HEK293 (cell line): ENCODE data around the gene MT1A.

Experiments used
- CTCF ChIA-PET: fragments of 350-600 bp; formaldehyde crosslinking; extraction: SDS; loops from one replicate; lab custom pipeline; 2021; ENCODE audit warnings: antibody characterized with exemption; lab: Yijun Ruan, JAX
- POLR2A ChIA-PET: fragments of 300-600 bp; formaldehyde crosslinking; extraction: SDS; loops from one replicate; lab custom pipeline; 2020; ENCODE audit warnings: antibody characterized with exemption, inconsistent platforms; lab: Yijun Ruan, JAX
- H3K27ac ChIP-seq: fragments of 200-500 bp; sonication (Bioruptor generic); 2 replicates; pipeline ENCODE4 v1.5.1; 2014; ENCODE audit warnings: low read depth, low read length, control low read depth, inconsistent platforms; ENCODE audit errors: extremely low read depth
- H3K36me3 ChIP-seq, 2 experiments: fragments of 200-500 bp in 1 of 2; sonication (Bioruptor generic) in 1 of 2; 1 replicate in 1 of 2; 2 replicates in 1 of 2; pipeline ENCODE4 v1.5.1; 2014 to 2017; ENCODE audit warnings: inconsistent platforms in 2 of 2, low read length in 2 of 2; ENCODE audit not compliant: control insufficient read depth in 2 of 2, insufficient read depth in 1 of 2
- H3K4me1 ChIP-seq: fragments of 200-500 bp; sonication (Bioruptor generic); 2 replicates; pipeline ENCODE4 v1.5.1; 2014; ENCODE audit warnings: mild to moderate bottlenecking, low read length, inconsistent platforms; ENCODE audit not compliant: control insufficient read depth, insufficient read depth
- H3K4me3 ChIP-seq: 2 replicates; pipeline ENCODE4 v1.5.1; 2011; ENCODE audit warnings: low read depth, mild to moderate bottlenecking, control low read depth, low read length, moderate library complexity
- H3K9me3 ChIP-seq: fragments of 200-500 bp; sonication (Bioruptor generic); 2 replicates; pipeline ENCODE4 v1.5.1; 2014; ENCODE audit warnings: low read depth, low read length, inconsistent platforms; ENCODE audit not compliant: control insufficient read depth, insufficient read depth
- GLIS2 ChIP-seq: fragments of 450-650 bp; formaldehyde crosslinking; IDR thresholded peaks from 2 replicates; pipeline ENCODE4 v1.5.1; 2016; ENCODE audit warnings: missing biosample characterization, missing genetic modification characterization
- HOXD13 ChIP-seq: sonication (generic); formaldehyde crosslinking; IDR thresholded peaks from 2 replicates; pipeline ENCODE4 v1.8.0; 2022; ENCODE audit warnings: missing genetic modification reagents, borderline replicate concordance
- SP7 ChIP-seq: fragments of 450-650 bp; formaldehyde crosslinking; IDR thresholded peaks from 2 replicates; pipeline ENCODE4 v1.5.1; 2016; ENCODE audit warnings: missing biosample characterization, missing genetic modification characterization
- ZBTB48 ChIP-seq: fragments of 450-650 bp; formaldehyde crosslinking; IDR thresholded peaks from 2 replicates; pipeline ENCODE4 v1.5.1; 2016; ENCODE audit warnings: missing biosample characterization, missing genetic modification characterization
- ZNF132 ChIP-seq: fragments of 450-650 bp; formaldehyde crosslinking; IDR thresholded peaks from 2 replicates; pipeline ENCODE4 v1.5.1; 2017; ENCODE audit warnings: missing biosample characterization, missing genetic modification characterization, borderline replicate concordance
- ZNF19 ChIP-seq: fragments of 450-650 bp; formaldehyde crosslinking; IDR thresholded peaks from 2 replicates; pipeline ENCODE4; 2016; ENCODE audit warnings: missing biosample characterization, missing genetic modification characterization, low read depth
- ZNF211 ChIP-seq: fragments of 450-650 bp; formaldehyde crosslinking; IDR thresholded peaks from 2 replicates; pipeline ENCODE4 v1.5.1; 2016; ENCODE audit warnings: low read depth, missing biosample characterization, missing genetic modification characterization
- ZNF248 ChIP-seq: fragments of 450-650 bp; formaldehyde crosslinking; IDR thresholded peaks from 2 replicates; pipeline ENCODE4 v1.5.1; 2017; ENCODE audit warnings: missing biosample characterization, missing genetic modification characterization
- ZNF354C ChIP-seq: fragments of 450-650 bp; formaldehyde crosslinking; IDR thresholded peaks from 2 replicates; pipeline ENCODE4 v1.5.1; 2016; ENCODE audit warnings: missing biosample characterization, missing genetic modification characterization, low read depth, borderline replicate concordance
- ZNF514 ChIP-seq: fragments of 450-650 bp; formaldehyde crosslinking; IDR thresholded peaks from 2 replicates; pipeline ENCODE4 v1.5.1; 2016; ENCODE audit warnings: missing biosample characterization, missing genetic modification characterization
- ZNF555 ChIP-seq: fragments of 450-650 bp; formaldehyde crosslinking; conservative IDR thresholded peaks from 2 replicates; pipeline ENCODE4 v1.5.1; 2017; ENCODE audit warnings: missing biosample characterization, mild to moderate bottlenecking, missing genetic modification characterization, inconsistent platforms
- ZNF600 ChIP-seq: fragments of 450-650 bp; formaldehyde crosslinking; IDR thresholded peaks from 2 replicates; pipeline ENCODE4 v1.5.1; 2016; ENCODE audit warnings: missing biosample characterization, missing genetic modification characterization
- ZNF626 ChIP-seq: fragments of 450-650 bp; sonication (Bioruptor Pico); formaldehyde crosslinking; IDR thresholded peaks from 2 replicates; pipeline ENCODE4 v1.5.1; 2018; ENCODE audit warnings: missing biosample characterization, missing genetic modification characterization, inconsistent platforms
- ZNF629 ChIP-seq: fragments of 450-650 bp; formaldehyde crosslinking; IDR thresholded peaks from 2 replicates; pipeline ENCODE4 v1.5.1; 2017; ENCODE audit warnings: missing biosample characterization, missing genetic modification characterization
- ZNF843 ChIP-seq: fragments of 450-650 bp; formaldehyde crosslinking; IDR thresholded peaks from 2 replicates; pipeline ENCODE4 v1.5.1; 2016; ENCODE audit warnings: missing biosample characterization, missing genetic modification characterization
- TF ChIP-seq, protein P1 (sequence below): fragments of 450-650 bp; formaldehyde crosslinking; IDR thresholded peaks from 2 replicates; pipeline ENCODE4 v1.5.1; 2016; ENCODE audit warnings: missing biosample characterization, missing genetic modification characterization, borderline replicate concordance
- TF ChIP-seq, protein P2 (sequence below): fragments of 450-650 bp; formaldehyde crosslinking; IDR thresholded peaks from 2 replicates; pipeline ENCODE4 v1.5.1; 2016; ENCODE audit warnings: missing biosample characterization, missing genetic modification characterization
- TF ChIP-seq, protein P3 (sequence below): fragments of 450-650 bp; formaldehyde crosslinking; IDR thresholded peaks from 2 replicates; pipeline ENCODE4 v1.5.1; 2016; ENCODE audit warnings: missing biosample characterization, missing genetic modification characterization

MT1A gene

DNA sequence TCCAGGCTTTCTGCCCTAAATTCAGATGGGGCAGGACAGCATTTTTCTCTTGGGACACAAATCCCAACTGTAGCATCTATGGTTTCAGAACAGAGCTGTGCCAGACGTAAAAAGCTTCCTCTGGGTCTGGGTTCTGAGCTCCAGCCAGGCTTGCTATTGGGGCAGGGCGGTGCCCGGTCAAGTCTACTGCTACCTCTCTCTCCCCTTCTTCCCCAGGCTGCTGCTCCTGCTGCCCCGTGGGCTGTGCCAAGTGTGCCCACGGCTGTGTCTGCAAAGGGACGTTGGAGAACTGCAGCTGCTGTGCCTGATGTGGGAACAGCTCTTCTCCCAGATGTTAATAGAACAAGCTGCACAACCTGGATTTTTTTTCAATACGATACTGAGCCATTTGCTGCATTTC is 4.9 kb upstream of the MT1A start:
- ChIA-PET CTCF (interaction anchor here (0.6 to 0.9 kb wide), 2 partner anchors 23 to 28 kb away, joined by 3 to 5 read pairs; no protein-coding TSS in a partner anchor), POLR2A (interaction anchor here (0.9 kb wide), 1 partner anchor 25 kb away, joined by 3 read pairs; the partner anchor contains the start of gene MT2A)
- Histone ChIP-seq H3K27ac (no peak overlapping the region), H3K4me1 (no peaks in the 10 kb centered on the region), H3K36me3 (no peaks in the 10 kb centered on the region), H3K9me3 (no peaks in the 10 kb centered on the region), H3K4me3 (no peak overlapping the region)
- no peak for TF ChIP-seq GLIS2 (tag by site-specific recombination)
- TF ChIP-seq ZNF248: no peak
- TF ChIP-seq ZNF629 (tag by site-specific recombination): no peak
- no peak for TF ChIP-seq ZNF626 (tag by site-specific recombination)
- TF ChIP-seq ZNF211 (tag by site-specific recombination): no peak
- TF ChIP-seq, protein P1, sequence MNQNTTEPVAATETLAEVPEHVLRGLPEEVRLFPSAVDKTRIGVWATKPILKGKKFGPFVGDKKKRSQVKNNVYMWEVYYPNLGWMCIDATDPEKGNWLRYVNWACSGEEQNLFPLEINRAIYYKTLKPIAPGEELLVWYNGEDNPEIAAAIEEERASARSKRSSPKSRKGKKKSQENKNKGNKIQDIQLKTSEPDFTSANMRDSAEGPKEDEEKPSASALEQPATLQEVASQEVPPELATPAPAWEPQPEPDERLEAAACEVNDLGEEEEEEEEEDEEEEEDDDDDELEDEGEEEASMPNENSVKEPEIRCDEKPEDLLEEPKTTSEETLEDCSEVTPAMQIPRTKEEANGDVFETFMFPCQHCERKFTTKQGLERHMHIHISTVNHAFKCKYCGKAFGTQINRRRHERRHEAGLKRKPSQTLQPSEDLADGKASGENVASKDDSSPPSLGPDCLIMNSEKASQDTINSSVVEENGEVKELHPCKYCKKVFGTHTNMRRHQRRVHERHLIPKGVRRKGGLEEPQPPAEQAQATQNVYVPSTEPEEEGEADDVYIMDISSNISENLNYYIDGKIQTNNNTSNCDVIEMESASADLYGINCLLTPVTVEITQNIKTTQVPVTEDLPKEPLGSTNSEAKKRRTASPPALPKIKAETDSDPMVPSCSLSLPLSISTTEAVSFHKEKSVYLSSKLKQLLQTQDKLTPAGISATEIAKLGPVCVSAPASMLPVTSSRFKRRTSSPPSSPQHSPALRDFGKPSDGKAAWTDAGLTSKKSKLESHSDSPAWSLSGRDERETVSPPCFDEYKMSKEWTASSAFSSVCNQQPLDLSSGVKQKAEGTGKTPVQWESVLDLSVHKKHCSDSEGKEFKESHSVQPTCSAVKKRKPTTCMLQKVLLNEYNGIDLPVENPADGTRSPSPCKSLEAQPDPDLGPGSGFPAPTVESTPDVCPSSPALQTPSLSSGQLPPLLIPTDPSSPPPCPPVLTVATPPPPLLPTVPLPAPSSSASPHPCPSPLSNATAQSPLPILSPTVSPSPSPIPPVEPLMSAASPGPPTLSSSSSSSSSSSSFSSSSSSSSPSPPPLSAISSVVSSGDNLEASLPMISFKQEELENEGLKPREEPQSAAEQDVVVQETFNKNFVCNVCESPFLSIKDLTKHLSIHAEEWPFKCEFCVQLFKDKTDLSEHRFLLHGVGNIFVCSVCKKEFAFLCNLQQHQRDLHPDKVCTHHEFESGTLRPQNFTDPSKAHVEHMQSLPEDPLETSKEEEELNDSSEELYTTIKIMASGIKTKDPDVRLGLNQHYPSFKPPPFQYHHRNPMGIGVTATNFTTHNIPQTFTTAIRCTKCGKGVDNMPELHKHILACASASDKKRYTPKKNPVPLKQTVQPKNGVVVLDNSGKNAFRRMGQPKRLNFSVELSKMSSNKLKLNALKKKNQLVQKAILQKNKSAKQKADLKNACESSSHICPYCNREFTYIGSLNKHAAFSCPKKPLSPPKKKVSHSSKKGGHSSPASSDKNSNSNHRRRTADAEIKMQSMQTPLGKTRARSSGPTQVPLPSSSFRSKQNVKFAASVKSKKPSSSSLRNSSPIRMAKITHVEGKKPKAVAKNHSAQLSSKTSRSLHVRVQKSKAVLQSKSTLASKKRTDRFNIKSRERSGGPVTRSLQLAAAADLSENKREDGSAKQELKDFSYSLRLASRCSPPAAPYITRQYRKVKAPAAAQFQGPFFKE: no peak
- TF ChIP-seq ZNF354C (tag by site-specific recombination): no peak
- no peak for TF ChIP-seq ZNF555 (tag by site-specific recombination)
- TF ChIP-seq SP7 (tag by site-specific recombination): no peak
- TF ChIP-seq, protein P2, sequence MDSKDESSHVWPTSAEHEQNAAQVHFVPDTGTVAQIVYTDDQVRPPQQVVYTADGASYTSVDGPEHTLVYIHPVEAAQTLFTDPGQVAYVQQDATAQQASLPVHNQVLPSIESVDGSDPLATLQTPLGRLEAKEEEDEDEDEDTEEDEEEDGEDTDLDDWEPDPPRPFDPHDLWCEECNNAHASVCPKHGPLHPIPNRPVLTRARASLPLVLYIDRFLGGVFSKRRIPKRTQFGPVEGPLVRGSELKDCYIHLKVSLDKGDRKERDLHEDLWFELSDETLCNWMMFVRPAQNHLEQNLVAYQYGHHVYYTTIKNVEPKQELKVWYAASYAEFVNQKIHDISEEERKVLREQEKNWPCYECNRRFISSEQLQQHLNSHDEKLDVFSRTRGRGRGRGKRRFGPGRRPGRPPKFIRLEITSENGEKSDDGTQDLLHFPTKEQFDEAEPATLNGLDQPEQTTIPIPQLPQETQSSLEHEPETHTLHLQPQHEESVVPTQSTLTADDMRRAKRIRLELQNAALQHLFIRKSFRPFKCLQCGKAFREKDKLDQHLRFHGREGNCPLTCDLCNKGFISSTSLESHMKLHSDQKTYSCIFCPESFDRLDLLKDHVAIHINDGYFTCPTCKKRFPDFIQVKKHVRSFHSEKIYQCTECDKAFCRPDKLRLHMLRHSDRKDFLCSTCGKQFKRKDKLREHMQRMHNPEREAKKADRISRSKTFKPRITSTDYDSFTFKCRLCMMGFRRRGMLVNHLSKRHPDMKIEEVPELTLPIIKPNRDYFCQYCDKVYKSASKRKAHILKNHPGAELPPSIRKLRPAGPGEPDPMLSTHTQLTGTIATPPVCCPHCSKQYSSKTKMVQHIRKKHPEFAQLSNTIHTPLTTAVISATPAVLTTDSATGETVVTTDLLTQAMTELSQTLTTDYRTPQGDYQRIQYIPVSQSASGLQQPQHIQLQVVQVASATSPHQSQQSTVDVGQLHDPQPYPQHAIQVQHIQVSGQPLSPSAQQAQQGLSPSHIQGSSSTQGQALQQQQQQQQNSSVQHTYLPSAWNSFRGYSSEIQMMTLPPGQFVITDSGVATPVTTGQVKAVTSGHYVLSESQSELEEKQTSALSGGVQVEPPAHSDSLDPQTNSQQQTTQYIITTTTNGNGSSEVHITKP: no peak
- no peak for TF ChIP-seq ZNF600 (tag by site-specific recombination)
- no peak for TF ChIP-seq HOXD13 (CRISPR knock-in tag)
- no peak for TF ChIP-seq ZBTB48 (tag by site-specific recombination)
- no peak for TF ChIP-seq ZNF19 (tag by site-specific recombination)
- no peak for TF ChIP-seq ZNF132 (tag by site-specific recombination)
- TF ChIP-seq, protein P3, sequence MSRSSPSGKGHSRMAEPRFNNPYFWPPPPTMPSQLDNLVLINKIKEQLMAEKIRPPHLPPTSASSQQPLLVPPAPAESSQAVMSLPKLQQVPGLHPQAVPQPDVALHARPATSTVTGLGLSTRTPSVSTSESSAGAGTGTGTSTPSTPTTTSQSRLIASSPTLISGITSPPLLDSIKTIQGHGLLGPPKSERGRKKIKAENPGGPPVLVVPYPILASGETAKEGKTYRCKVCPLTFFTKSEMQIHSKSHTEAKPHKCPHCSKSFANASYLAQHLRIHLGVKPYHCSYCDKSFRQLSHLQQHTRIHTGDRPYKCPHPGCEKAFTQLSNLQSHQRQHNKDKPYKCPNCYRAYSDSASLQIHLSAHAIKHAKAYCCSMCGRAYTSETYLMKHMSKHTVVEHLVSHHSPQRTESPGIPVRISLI (tag by site-specific recombination): no peak
- TF ChIP-seq ZNF843 (tag by site-specific recombination): no peak
- TF ChIP-seq ZNF514 (tag by site-specific recombination): no peak
